ENCODE data around the gene CEP97.

DNA sequence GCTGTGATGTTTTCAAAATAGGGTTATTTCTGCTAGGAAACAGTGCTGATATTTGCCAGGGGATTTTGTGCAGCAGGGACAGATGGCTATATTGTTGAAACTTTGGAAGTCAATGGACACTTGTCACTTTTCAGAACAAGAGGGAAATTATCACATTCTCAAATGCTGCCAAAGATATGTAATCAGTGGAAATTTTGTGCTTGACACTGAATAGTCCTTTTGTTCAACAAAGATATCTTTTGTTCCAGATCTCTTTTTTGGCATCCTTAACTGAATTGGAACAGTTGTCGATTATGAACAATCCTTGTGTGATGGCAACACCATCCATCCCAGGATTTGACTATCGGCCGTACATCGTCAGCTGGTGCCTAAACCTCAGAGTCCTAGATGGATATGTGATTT lies 7.8 kb downstream of the CEP97 start:
- TF ChIP-seq, protein P1, sequence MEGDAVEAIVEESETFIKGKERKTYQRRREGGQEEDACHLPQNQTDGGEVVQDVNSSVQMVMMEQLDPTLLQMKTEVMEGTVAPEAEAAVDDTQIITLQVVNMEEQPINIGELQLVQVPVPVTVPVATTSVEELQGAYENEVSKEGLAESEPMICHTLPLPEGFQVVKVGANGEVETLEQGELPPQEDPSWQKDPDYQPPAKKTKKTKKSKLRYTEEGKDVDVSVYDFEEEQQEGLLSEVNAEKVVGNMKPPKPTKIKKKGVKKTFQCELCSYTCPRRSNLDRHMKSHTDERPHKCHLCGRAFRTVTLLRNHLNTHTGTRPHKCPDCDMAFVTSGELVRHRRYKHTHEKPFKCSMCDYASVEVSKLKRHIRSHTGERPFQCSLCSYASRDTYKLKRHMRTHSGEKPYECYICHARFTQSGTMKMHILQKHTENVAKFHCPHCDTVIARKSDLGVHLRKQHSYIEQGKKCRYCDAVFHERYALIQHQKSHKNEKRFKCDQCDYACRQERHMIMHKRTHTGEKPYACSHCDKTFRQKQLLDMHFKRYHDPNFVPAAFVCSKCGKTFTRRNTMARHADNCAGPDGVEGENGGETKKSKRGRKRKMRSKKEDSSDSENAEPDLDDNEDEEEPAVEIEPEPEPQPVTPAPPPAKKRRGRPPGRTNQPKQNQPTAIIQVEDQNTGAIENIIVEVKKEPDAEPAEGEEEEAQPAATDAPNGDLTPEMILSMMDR (IDR thresholded peaks at IDR 0.05) = no peak
- TF ChIP-seq EP300 (IDR thresholded peaks at IDR 0.05) (no peak), POLR2A (IDR thresholded peaks at IDR 0.05) (no peak)
